Common myeloid progenitor, CD34-positive (primary cell): ENCODE measurements around the gene GATA3.

Experiments used
- CTCF ChIA-PET: fragments of 350-600 bp; sonication (Branson Sonifier 250); formaldehyde crosslinking; loops from one replicate; lab custom pipeline; 2021; ENCODE audit warnings: antibody characterized with exemption; lab: Charles Lee
- POLR2A ChIA-PET: fragments of 350-600 bp; sonication (Branson Sonifier 250); formaldehyde crosslinking; loops from one replicate; lab custom pipeline; 2021; ENCODE audit warnings: antibody characterized with exemption; lab: Charles Lee
- DNase-seq, 3 donors: peaks; one replicate each; pipeline versions ENCODE4 v3.0.0 to v3.0.0-alpha.2; 2013
- H3K27ac ChIP-seq, 2 experiments: 1 replicate in 1 of 2; 2 replicates in 1 of 2; pipeline ENCODE4 v1.7.0; 2013; ENCODE audit warnings: inconsistent platforms in 2 of 2, low read length in 2 of 2, mild to moderate bottlenecking in 2 of 2, low read depth in 1 of 2, moderate library complexity in 1 of 2; ENCODE audit not compliant: severe bottlenecking in 2 of 2, insufficient read depth in 1 of 2, poor library complexity in 1 of 2
- H3K27me3 ChIP-seq, 5 experiments: replicated peaks in 2 of 5; 1 replicate in 3 of 5; 2 replicates in 2 of 5; pipeline versions ENCODE4 v1.6.1 to v1.7.0; 2013; ENCODE audit warnings: low read length in 4 of 5, mild to moderate bottlenecking in 2 of 5, moderate library complexity in 2 of 5, inconsistent platforms in 1 of 5; ENCODE audit not compliant: insufficient read depth in 5 of 5, control insufficient read depth in 4 of 5
- H3K36me3 ChIP-seq, 4 experiments: 1 replicate in 2 of 4; 2 replicates in 2 of 4; pipeline versions ENCODE4 v1.6.1 to v1.7.0; 2013; ENCODE audit warnings: low read length in 3 of 4, control low read depth in 1 of 4, mild to moderate bottlenecking in 1 of 4; ENCODE audit not compliant: control insufficient read depth in 4 of 4, insufficient read depth in 4 of 4
- H3K4me1 ChIP-seq, 4 experiments: 1 replicate in 3 of 4; 2 replicates in 1 of 4; pipeline versions ENCODE4 v1.6.1 to v1.7.1; 2013; ENCODE audit warnings: low read length in 3 of 4, mild to moderate bottlenecking in 3 of 4, control low read depth in 1 of 4, inconsistent platforms in 1 of 4, moderate library complexity in 1 of 4; ENCODE audit not compliant: control insufficient read depth in 4 of 4, insufficient read depth in 4 of 4; ENCODE audit errors: control extremely low read depth in 1 of 4
- H3K4me3 ChIP-seq, 7 experiments: 1 replicate in 4 of 7; 2 replicates in 3 of 7; pipeline versions ENCODE4 v1.5.1 to v1.7.0; 2013; ENCODE audit warnings: mild to moderate bottlenecking in 7 of 7, low read length in 6 of 7, moderate library complexity in 6 of 7, inconsistent platforms in 2 of 7, low read depth in 2 of 7, control low read depth in 1 of 7; ENCODE audit not compliant: insufficient read depth in 4 of 7, control insufficient read depth in 1 of 7; ENCODE audit errors: extremely low read depth in 1 of 7
- H3K9me3 ChIP-seq, 5 experiments: 1 replicate in 4 of 5; 2 replicates in 1 of 5; pipeline versions ENCODE4 v1.6.1 to v1.7.1; 2013; ENCODE audit warnings: low read length in 4 of 5, mild to moderate bottlenecking in 2 of 5, inconsistent platforms in 1 of 5, low read depth in 1 of 5, moderate library complexity in 1 of 5; ENCODE audit not compliant: control insufficient read depth in 4 of 5, insufficient read depth in 2 of 5; ENCODE audit errors: control extremely low read depth in 1 of 5
- WGBS: methylation state at CpG from one replicate; pipeline ENCODE4 v1.1.5; 2013; ENCODE audit not compliant: insufficient coverage; 5-methylcytosine and 5-hydroxymethylcytosine counted together

GATA3 gene

GRCh38 chr10:8124436-8124835 is 69.9 kb downstream of the GATA3 start:
- H3K36me3 ChIP-seq: no peaks in the 10 kb centered on the region
- H3K9me3 ChIP-seq: no peaks in the 10 kb centered on the region
- H3K27ac ChIP-seq: no peak overlapping the region
- peaks cover 0 to 3% (median 0%) of the 10 kb centered on the region in 5 experiments for H3K27me3 ChIP-seq
- no CpG with 5 or more reads among the region's 2 CpGs for WGBS
- no peak overlapping the region for H3K4me3 ChIP-seq
- DNase-seq: no peak
- ChIA-PET CTCF (no interaction called here), POLR2A (no interaction called here)
- H3K4me1 ChIP-seq: peaks cover 0 to 6% (median 2%) of the 10 kb centered on the region in 4 experiments
